RKO (cell line): ENCODE results near the gene CLDN9.

Experiments used
- DNase-seq: peaks from one replicate; pipeline ENCODE4 v3.0.0-alpha.2; 2016; ENCODE audit warnings: low spot score

Gene CLDN9

GRCh38 chr16:3019594-3020246 lies 7.0 kb downstream of the CLDN9 start:
- DNase-seq: no peak

- DNase-seq: peak; percentile 90
Measured at GRCh38 chr16:3020247-3020603, 7.5 kb downstream of the CLDN9 start, which contains the start of gene TNFRSF12A. TNFRSF12A (plus strand) TSS chr16:3020368; CDS start chr16:3020398, 30 bp downstream.

- peak; percentile 97 for DNase-seq
Measured at GRCh38 chr16:3020604-3021448, 8.1 kb downstream of the CLDN9 start.

- DNase-seq: peak; percentile 98
Measured at GRCh38 chr16:3021449-3022207, 8.9 kb downstream of the CLDN9 start.

- peak; percentile 95 for DNase-seq
Measured at GRCh38 chr16:3022208-3022683, 9.5 kb downstream of the CLDN9 start.

GRCh38 chr16:3022684-3023414 lies 10.1 kb downstream of the CLDN9 start:
- DNase-seq: no peak

- peak; percentile 92 for DNase-seq
Measured at GRCh38 chr16:3023415-3023668, 10.6 kb downstream of the CLDN9 start.

- DNase-seq: peak; percentile 99
Measured at GRCh38 chr16:3023669-3024478, 11.2 kb downstream of the CLDN9 start, which contains the start of the genes HCFC1R1 and THOC6. HCFC1R1 (minus strand) TSS chr16:3023942; CDS start chr16:3023941, 1 bp downstream. THOC6 (plus strand) TSS chr16:3024035; CDS start chr16:3024327, 292 bp downstream.

GRCh38 chr16:3025032-3026002 lies 12.6 kb downstream of the CLDN9 start:
- DNase-seq: no peak

- no peak for DNase-seq
Measured at GRCh38 chr16:3026003-3026378, 13.3 kb downstream of the CLDN9 start.

GRCh38 chr16:3026609-3027488 lies 14.1 kb downstream of the CLDN9 start:
- no peak for DNase-seq

- no peak for DNase-seq
Measured at GRCh38 chr16:3027489-3027795, 14.7 kb downstream of the CLDN9 start.

- peak; percentile 57 for DNase-seq
Measured at GRCh38 chr16:3027983-3028715, 15.4 kb downstream of the CLDN9 start.

GRCh38 chr16:3028716-3029319 lies 16.1 kb downstream of the CLDN9 start:
- no peak for DNase-seq

- DNase-seq: no peak
Measured at GRCh38 chr16:3029491-3030221, 16.9 kb downstream of the CLDN9 start.

- no peak for DNase-seq
Measured at GRCh38 chr16:3030222-3031212, 17.8 kb downstream of the CLDN9 start.
